GM21360 (cell line): ENCODE data around the gene TAS1R3.
"Not testable (repeated sequence)": the region's sequence is repeated elsewhere in the genome, so short reads cannot be mapped to it uniquely, and the experiment has no call there.

Experiments
- ATAC-seq: cut with Tn5 transposase; IDR thresholded peaks from one replicate; pipeline ENCODE4 v1.9.1; 2021; ENCODE audit warnings: mild to moderate bottlenecking, moderate library complexity; ENCODE audit not compliant: unreplicated experiment

TAS1R3 gene

GRCh38 chr1:1364266-1364665 is 33.2 kb downstream of the TAS1R3 start:
- no peak for ATAC-seq

GRCh38 chr1:1365875-1366698 is 35.0 kb downstream of the TAS1R3 start:
- no peak for ATAC-seq

GRCh38 chr1:1366699-1367066 is 35.6 kb downstream of the TAS1R3 start:
- ATAC-seq: no peak

GRCh38 chr1:1367315-1367714 is 36.2 kb downstream of the TAS1R3 start:
- no peak for ATAC-seq

GRCh38 chr1:1370094-1370493 is 39.0 kb downstream of the TAS1R3 start:
- not testable (repeated sequence) for ATAC-seq

- no peak for ATAC-seq
Measured at GRCh38 chr1:1370771-1371300, 39.8 kb downstream of the TAS1R3 start.

- ATAC-seq: no peak
Measured at GRCh38 chr1:1371364-1371745, 40.3 kb downstream of the TAS1R3 start.

- ATAC-seq: peak; percentile 28
Measured at GRCh38 chr1:1371746-1372711, 40.9 kb downstream of the TAS1R3 start.

- ATAC-seq: no peak
Measured at GRCh38 chr1:1373051-1373814, 42.2 kb downstream of the TAS1R3 start.

- no peak for ATAC-seq
Measured at GRCh38 chr1:1373815-1374588, 42.9 kb downstream of the TAS1R3 start.

- ATAC-seq: peak; percentile 6
Measured at GRCh38 chr1:1374589-1374928, 43.5 kb downstream of the TAS1R3 start.

- ATAC-seq: peak; percentile 83
Measured at GRCh38 chr1:1374929-1375662, 44.0 kb downstream of the TAS1R3 start, which contains the start of gene AURKAIP1. AURKAIP1 (minus strand) TSS chr1:1375207; CDS start chr1:1374756, 451 bp downstream.

- no peak for ATAC-seq
Measured at GRCh38 chr1:1376551-1377226, 45.6 kb downstream of the TAS1R3 start.

- ATAC-seq: no peak
Measured at GRCh38 chr1:1377540-1378205, 46.6 kb downstream of the TAS1R3 start.

GRCh38 chr1:1380860-1381259 is 49.8 kb downstream of the TAS1R3 start:
- no peak for ATAC-seq

GRCh38 chr1:1381294-1381693 is 50.2 kb downstream of the TAS1R3 start:
- ATAC-seq: no peak
